Heart left ventricle (tissue), 16 donors: Measurements from ENCODE around the gene ADAMTS5. TPM values are rescaled to one million over a fixed set of nuclear protein-coding genes. Genes with fewer than 3 reads are reported as not detected.

Experiments used
- ATAC-seq, 4 donors: fragments of 200-7000 bp; cut with Tn5 transposase; one replicate each; pipeline ENCODE4 v1.9.1; 2020 to 2022; ENCODE audit warnings: moderate library complexity in 4 of 4, mild to moderate bottlenecking in 3 of 4, moderate number of reproducible peaks in 1 of 4
- DNase-seq, 5 donors: peaks; one replicate each; pipeline ENCODE4 v3.0.0-alpha.2; 2020
- H3K27ac ChIP-seq, 12 donors: fragments of 200-600 bp; sonication (generic) in 4 of 12; one replicate each; pipeline versions ENCODE4 v1.5.0 to v1.8.0; 2016 to 2022; ENCODE audit warnings: mild to moderate bottlenecking in 2 of 12
- H3K27me3 ChIP-seq, 9 donors: fragments of 200-600 bp; sonication (generic) in 2 of 9; one replicate each; pipeline versions ENCODE4 v1.5.1 to v1.8.0; 2016 to 2022; ENCODE audit warnings: mild to moderate bottlenecking in 3 of 9
- H3K36me3 ChIP-seq, 9 donors: fragments of 200-600 bp; sonication (generic) in 2 of 9; one replicate each; pipeline versions ENCODE4 v1.5.0 to v1.8.0; 2018 to 2022; ENCODE audit warnings: mild to moderate bottlenecking in 2 of 9
- H3K4me1 ChIP-seq, 12 donors: fragments of 200-600 bp; sonication (generic) in 4 of 12; one replicate each; pipeline versions ENCODE4 v1.5.0 to v1.8.0; 2016 to 2022; ENCODE audit warnings: mild to moderate bottlenecking in 3 of 12
- H3K4me3 ChIP-seq, 12 donors: fragments of 200-600 bp; sonication (generic) in 4 of 12; one replicate each; pipeline versions ENCODE4 v1.5.0 to v1.8.0; 2017 to 2022; ENCODE audit warnings: mild to moderate bottlenecking in 9 of 12, moderate library complexity in 4 of 12
- H3K9me3 ChIP-seq, 12 donors: fragments of 200-600 bp; sonication (generic) in 4 of 12; one replicate each; pipeline versions ENCODE4 v1.5.0 to v1.8.0; 2016 to 2022; ENCODE audit warnings: mild to moderate bottlenecking in 1 of 12
- CTCF ChIP-seq, 12 donors: fragments of 200-600 bp; sonication (generic) in 4 of 12; IDR thresholded peaks; one replicate each; pipeline versions ENCODE4 v1.5.0 to v1.8.0; 2018 to 2022; ENCODE audit warnings: antibody characterized with exemption in 12 of 12, mild to moderate bottlenecking in 5 of 12
- POLR2A ChIP-seq, 2 donors: fragments of 450-650 bp; IDR thresholded peaks; one replicate each; pipeline ENCODE4 v1.6.1; 2017; ENCODE audit warnings: antibody characterized with exemption in 2 of 2, mild to moderate bottlenecking in 2 of 2, moderate library complexity in 2 of 2
- WGBS, 4 donors: extraction: QIAGEN DNeasy Blood & Tissue Kit in 2 of 4; methylation state at CpG; one replicate each; pipeline versions ENCODE4 v1.1.5 to v1.1.7; 2013 to 2018; 5-methylcytosine and 5-hydroxymethylcytosine counted together
- intact Hi-C, 10 donors: fragments of 100-400 bp; cut with DNase I; formaldehyde crosslinking; loops; one replicate each; pipeline versions ENCODE4 v1.11.1 to v1.14.2; 2022
- microRNA-seq, 4 donors: library from miRNA; unstranded; fragments of <30 nt; microRNA quantifications; one replicate each; pipeline versions ENCODE4 to v1.2.0, GENCODE V29; 2017 to 2020
- polyA plus RNA-seq, 2 donors: library from polyadenylated mRNA; stranded (reverse); fragments of 200-250 nt; gene quantifications; one replicate each; pipeline ENCODE4 v1.2.3, GENCODE V29; 2013
- total RNA-seq, 9 donors: library from RNA; depleted of rRNA in 2 of 9; stranded (reverse); fragments of >200 nt in 2 of 9; fragmentation: NEBNext Ultra II Directional in 3 of 9; extraction: Animal tissue kit (Norgen Biotek cat#: 25700) in 3 of 9; gene quantifications; one replicate each; pipeline versions ENCODE4 v1.1.0 to v1.2.4, GENCODE V29; 2016 to 2023
- donor health status: ischemic (EF 13 %, LVEDD 7.1; RV severe dilation, severe dysfunction).
- donor health status: healthy with polysubstance abuse.
- donor health status: DM: no; HTN: yes; CAD: no.
- donor health status: DM: no; HTN: no; CAD: no.
- donor health status: ischemic (EF 25% LVEDD 6.9; RV normal size, moderate dysfunction).
- donor health status: ischemic (EF 25% LVEDD 5.7; RV mildly dilated, moderate dysfunction).
- donor health status: healthy.
- donor health status: DM: yes; HTN: yes; CAD: no.
- donor health status: ischemic (EF 35%, LVEDD 5.7; RV mildly dilated, moderate dysfunction).
- donor health status: nonischemic (EF 11% LVEDD 7.7; RV severe dilation, severe dysfunction).
- donor health status: DM: yes; HTN: yes; CAD: no.
- donor health status: PGD.
- donor health status: ischemic (EF 29% LVEDD 5.4; RV normal size, mild dysfunction).
- donor health status: nonischemic (EF 23%, LVEDD 6.1; RV moderate dilation, normal function).

ADAMTS5 gene
- total and polyA plus RNA-seq, 11 donors, result 0.98 to 22.7 (median 3.1) TPM

- Histone ChIP-seq H3K9me3 (peaks cover 0 to 28% (median 6%) of the 10 kb centered on the region in 12 donors), H3K36me3 (no peaks in the 10 kb centered on the region), H3K27me3 (no peaks in the 10 kb centered on the region), H3K27ac (no peak overlapping the region), H3K4me3 (no peak overlapping the region), H3K4me1 (no peaks in the 10 kb centered on the region)
- no peak for ATAC-seq
- intact Hi-C loops, result loop anchor here in 1 of 10 donors (10.0 kb wide), 1 partner anchor 600 kb away; no protein-coding TSS in a partner anchor
- DNase-seq, result no peak
- WGBS, 4 donors, result 88 to 100% (median 98%) methylated on average over 1 of the region's 1 CpG
- no peak for TF ChIP-seq POLR2A (IDR thresholded peaks at IDR 0.05)
- no peak for TF ChIP-seq CTCF (IDR thresholded peaks at IDR 0.05)
Measured at GRCh38 chr21:26874347-26874746, 92.5 kb downstream of the ADAMTS5 start.

Small RNA genes lying within 50 kb of the gene (microRNA-seq; reads per million reads assigned to microRNA genes)
- 0 reads per million in 4 donors for gene MIR4759

Other genes starting within 250 kb of the ADAMTS5 start
- gene ADAMTS1, start 121.7 kb downstream of the ADAMTS5 start, total RNA-seq, result 10 to 100 TPM; 27.5 to 87.8 (median 61.6) TPM
- gene ADAMTS1, start 121.7 kb downstream of the ADAMTS5 start, polyA plus RNA-seq, result 10 to 100 TPM; 14.8 to 29.9 TPM